A549 treated with Mapracorat at 1 μM for 4 hours (cell line): ENCODE measurements around the gene NEDD4L. TPM values are rescaled to one million over a fixed set of nuclear protein-coding genes. Genes with fewer than 3 reads are reported as not detected.

Source experiments
- total RNA-seq: library from RNA; stranded (reverse); fragments of 200-300 nt; extraction: Qiagen RNA extraction; gene quantifications from 5 replicates; pipeline ENCODE4 v1.2.3, GENCODE V29; 2022

Gene NEDD4L
- total RNA-seq = 30.9 to 37.9 TPM (median 33.7 TPM) in 5 replicates

DNA sequence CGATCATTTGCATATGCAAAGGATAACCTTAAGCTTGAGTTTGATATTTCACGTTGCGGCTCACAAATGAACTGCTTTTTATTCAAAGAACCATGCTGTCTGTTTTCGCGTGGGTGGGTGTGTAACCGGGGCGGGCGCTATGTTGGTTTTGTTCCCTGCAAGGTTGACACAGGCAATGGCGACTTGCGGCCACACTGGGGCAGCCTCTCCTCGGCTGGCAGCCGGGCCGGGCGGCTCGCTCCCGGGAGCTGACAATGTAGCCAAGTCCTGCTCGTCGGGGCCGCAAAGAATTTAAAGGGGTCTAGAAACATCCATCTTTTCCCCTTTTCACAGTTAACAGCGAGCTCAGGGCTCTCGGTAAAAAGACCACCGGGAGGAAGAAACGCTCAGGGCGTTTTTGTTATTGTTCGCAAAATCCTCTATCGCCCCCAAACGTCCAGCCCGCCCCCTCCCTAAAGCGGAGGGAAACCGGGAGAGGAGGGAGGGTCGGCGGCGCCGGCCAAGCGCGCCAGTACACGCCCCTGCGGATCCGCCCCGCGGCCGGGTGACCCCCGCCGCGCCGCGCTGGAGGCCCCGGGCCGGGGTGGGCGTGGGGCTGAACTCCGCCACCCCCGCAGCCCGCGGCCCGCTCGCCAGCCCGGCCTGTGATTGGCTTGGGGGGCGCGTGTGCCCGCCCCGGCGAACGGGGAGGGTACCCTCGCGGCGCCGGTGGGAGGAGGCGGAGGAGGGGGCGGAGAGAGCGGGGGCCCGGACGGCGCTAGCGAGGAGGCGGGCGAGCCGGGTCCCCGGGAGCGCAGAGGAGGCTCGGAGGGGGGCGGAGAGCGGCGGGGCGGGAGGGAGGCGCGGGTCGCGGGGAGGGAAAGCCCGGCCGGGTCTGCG lies at the start of gene NEDD4L:
TSS of gene NEDD4L (plus strand) at position 736 of the 879 bp plus-strand sequence. CDS start 435 bp downstream, outside the sequence.

Other genes starting within 250 kb of the NEDD4L start
- gene ATP8B1, start 240.9 kb upstream of the NEDD4L start, total RNA-seq = 6.4 to 9.5 TPM (median 6.8 TPM) in 5 replicates